GM12891 (cell line): ENCODE results near the gene CASS4.

Source experiments
- DNase-seq: peaks from one replicate; pipeline ENCODE4 v3.0.0; 2011; ENCODE audit warnings: low spot score; ENCODE audit not compliant: insufficient read length
- FAIRE-seq: peaks from 2 replicates; lab custom pipeline; 2011; peaks lifted over from hg19 to GRCh38; lab: Jason Lieb, UNC
- PAX5 ChIP-seq: IDR thresholded peaks from 2 replicates; pipeline ENCODE4 v1.6.1; 2011; ENCODE audit warnings: low read length, moderate library complexity, mild to moderate bottlenecking; ENCODE audit not compliant: insufficient read depth, severe bottlenecking
- POLR2A ChIP-seq: IDR thresholded peaks from 2 replicates; pipeline ENCODE4 v1.6.1; 2011; ENCODE audit warnings: low read depth, low read length, control low read depth
- POLR2AphosphoS5 ChIP-seq: IDR thresholded peaks from 2 replicates; pipeline ENCODE4 v1.6.1; 2011; ENCODE audit warnings: low read depth, low read length, control low read depth
- POU2F2 ChIP-seq: IDR thresholded peaks from 2 replicates; pipeline ENCODE4 v1.6.1; 2011; ENCODE audit warnings: low read depth, mild to moderate bottlenecking, control low read depth, low read length, moderate library complexity
- SPI1 ChIP-seq: IDR thresholded peaks from 2 replicates; pipeline ENCODE4 v1.6.1; 2011; ENCODE audit warnings: low read depth, low read length, control low read depth
- TAF1 ChIP-seq: IDR thresholded peaks from 2 replicates; pipeline ENCODE4 v1.6.1; 2011; ENCODE audit warnings: low read depth, low read length, control low read depth

CASS4 gene

DNA sequence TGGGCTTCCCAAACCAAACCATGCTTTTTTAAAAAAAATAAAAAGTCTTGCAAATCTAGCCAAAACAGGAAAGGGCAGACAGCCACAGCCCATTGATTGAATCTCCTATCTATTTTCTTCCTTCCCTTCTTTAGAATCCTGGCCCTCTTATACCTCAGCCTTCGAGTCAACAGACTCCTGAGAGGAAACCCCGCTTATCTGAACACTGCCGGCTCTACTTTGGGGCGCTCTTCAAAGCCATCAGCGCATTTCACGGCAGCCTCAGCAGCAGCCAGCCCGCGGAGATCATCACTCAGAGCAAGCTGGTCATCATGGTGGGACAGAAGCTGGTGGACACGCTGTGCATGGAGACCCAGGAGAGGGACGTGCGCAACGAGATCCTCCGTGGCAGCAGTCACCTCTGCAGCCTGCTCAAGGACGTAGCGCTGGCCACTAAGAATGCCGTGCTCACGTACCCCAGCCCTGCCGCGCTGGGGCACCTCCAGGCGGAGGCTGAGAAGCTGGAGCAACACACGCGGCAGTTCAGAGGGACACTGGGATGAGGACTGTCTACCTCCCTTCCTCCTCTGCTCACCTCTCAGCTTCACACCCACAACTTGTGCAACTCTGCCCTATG is 46.3 kb downstream of the CASS4 start:
- DNase-seq = no peak
- TF ChIP-seq POLR2A (no peak), POLR2AphosphoS5 (no peak), PAX5 (no peak), POU2F2 (no peak), TAF1 (no peak), SPI1 (no peak)
- FAIRE-seq = no peak

- TF ChIP-seq POLR2A (no peak), POLR2AphosphoS5 (no peak), PAX5 (no peak), TAF1 (no peak)
- no peak for DNase-seq
- no peak for FAIRE-seq
Measured at GRCh38 chr20:56460459-56460858, 48.4 kb downstream of the CASS4 start.

DNA sequence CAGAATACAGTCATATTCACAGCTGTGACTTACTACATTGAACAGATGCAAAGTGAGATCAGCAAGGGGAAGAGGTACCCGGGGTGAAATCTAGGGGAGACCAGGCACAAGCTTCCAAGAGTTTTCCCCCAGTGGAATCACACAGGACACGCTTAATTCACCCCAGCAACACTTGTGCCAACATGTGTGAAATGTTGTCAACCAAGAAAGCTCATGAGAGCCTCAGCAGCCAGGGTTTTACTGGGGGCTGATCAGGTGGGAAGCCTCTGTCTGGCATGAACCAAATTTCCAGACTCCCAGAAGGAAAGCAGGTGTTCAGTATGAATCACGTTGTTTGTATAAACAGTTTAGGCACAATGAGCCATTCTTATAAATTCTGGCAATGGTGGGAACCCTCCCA is 49.5 kb downstream of the CASS4 start:
- no peak for FAIRE-seq
- no peak for TF ChIP-seq PAX5
- no peak for DNase-seq

- DNase-seq (no peak), FAIRE-seq (no peak)
- TF ChIP-seq PAX5 (no peak), TAF1 (no peak), POU2F2 (no peak), SPI1 (0 out of 2 replicates have a peak, but pooled peaks have one; percentile 3)
Measured at GRCh38 chr20:56463428-56463827, 51.4 kb downstream of the CASS4 start.

DNA sequence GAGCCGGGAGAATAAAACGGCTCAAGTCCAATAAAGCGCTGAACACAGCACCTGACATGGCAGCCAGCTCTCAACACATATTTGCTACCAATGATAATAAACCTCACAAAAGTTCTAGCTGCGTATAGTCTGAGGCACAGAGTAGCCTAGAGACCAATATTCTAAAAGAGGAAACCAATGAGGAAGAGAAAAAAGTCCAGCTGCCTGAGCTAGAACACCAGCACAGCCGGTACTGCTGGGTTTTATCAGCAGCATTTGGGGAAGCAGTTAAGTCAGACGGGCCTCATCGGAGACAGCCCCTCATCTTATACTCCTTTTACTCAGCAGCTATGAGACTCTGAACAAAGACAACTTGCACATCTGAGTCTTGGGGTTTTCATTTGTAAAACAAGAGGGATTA is 53.9 kb downstream of the CASS4 start:
- DNase-seq = no peak
- peak; percentile 51; the same call in 1 of the 2 replicates for TF ChIP-seq POLR2A
- peak; percentile 71 for TF ChIP-seq SPI1
- no peak for TF ChIP-seq POLR2AphosphoS5
- no peak for TF ChIP-seq PAX5
- no peak for TF ChIP-seq TAF1

GRCh38 chr20:56467968-56468315 is 55.9 kb downstream of the CASS4 start:
- DNase-seq (no peak), FAIRE-seq (no peak)
- TF ChIP-seq TAF1 = no peak
- TF ChIP-seq SPI1 = no peak
- TF ChIP-seq POLR2AphosphoS5 = no peak
- no peak for TF ChIP-seq POLR2A
- no peak for TF ChIP-seq POU2F2
- no peak for TF ChIP-seq PAX5

More for the DNA sequence above, 53.9 kb downstream of the CASS4 start:
- FAIRE-seq = peak; percentile 65

GRCh38 chr20:56468316-56469076 is 56.4 kb downstream of the CASS4 start, which contains the start of gene RTF2:
RTF2 (plus strand) TSS chr20:56468627; CDS start chr20:56468698, 71 bp downstream.
- FAIRE-seq (peak; percentile 96), DNase-seq (peak; percentile 70)
- TF ChIP-seq TAF1 (no peak; the same call in 1 of the 2 replicates), PAX5 (no peak), POU2F2 (no peak), POLR2AphosphoS5 (peak; percentile 90), POLR2A (peak; percentile 70; the same call in 1 of the 2 replicates), SPI1 (no peak)

- no peak for FAIRE-seq
- no peak for DNase-seq
- no peak for TF ChIP-seq POU2F2
- no peak for TF ChIP-seq POLR2AphosphoS5
- no peak for TF ChIP-seq PAX5
- no peak for TF ChIP-seq TAF1
- no peak for TF ChIP-seq POLR2A
- TF ChIP-seq SPI1 = no peak
Measured at GRCh38 chr20:56469077-56469449, 57.0 kb downstream of the CASS4 start.

- FAIRE-seq (no peak), DNase-seq (no peak)
- TF ChIP-seq POU2F2 = no peak
- TF ChIP-seq TAF1 = no peak
- TF ChIP-seq SPI1 = no peak
- no peak for TF ChIP-seq PAX5
- no peak for TF ChIP-seq POLR2A
- no peak for TF ChIP-seq POLR2AphosphoS5
Measured at GRCh38 chr20:56483970-56484369, 71.9 kb downstream of the CASS4 start.
